GM13976 (cell line): ENCODE results near the gene DMAC1.

ENCODE experiments used
- DNase-seq: peaks from one replicate; pipeline ENCODE4 v3.0.0; 2012; ENCODE audit warnings: low spot score
- CTCF ChIP-seq: IDR thresholded peaks from 2 replicates; pipeline ENCODE4 v1.5.1; 2012; ENCODE audit warnings: borderline replicate concordance, mild to moderate bottlenecking; ENCODE audit not compliant: insufficient read depth; ENCODE audit errors: extremely low read depth, missing control alignments, control extremely low read depth
- in situ Hi-C: fragments of 300-500 bp; cut with MboI; formaldehyde crosslinking; loops from one replicate; pipeline ENCODE4 v1.12.0; 2022; ENCODE audit warnings: low sequenced_read_pairs, mixed read lengths, inconsistent platforms; ENCODE audit not compliant: unreplicated experiment

DMAC1 gene

GRCh38 chr9:7788772-7789171 is 10.8 kb downstream of the DMAC1 start:
- TF ChIP-seq CTCF, result no peak
- no peak for DNase-seq
- in situ Hi-C loops, result no loop called here

- no peak for TF ChIP-seq CTCF
- in situ Hi-C loops, result no loop called here
- DNase-seq, result no peak
These were observed 13.8 kb downstream of the DMAC1 start for GRCh38 chr9:7785813-7786212.

- in situ Hi-C loops, result no loop called here
- DNase-seq, result no peak
- no peak for TF ChIP-seq CTCF
These were observed 15.1 kb downstream of the DMAC1 start for GRCh38 chr9:7784472-7784871.

- TF ChIP-seq CTCF, result no peak
- in situ Hi-C loops, result no loop called here
- no peak for DNase-seq
These were observed 15.9 kb downstream of the DMAC1 start for GRCh38 chr9:7783635-7784063.

- TF ChIP-seq CTCF, result no peak
- in situ Hi-C loops, result no loop called here
- DNase-seq, result no peak
These were observed 17.0 kb downstream of the DMAC1 start for GRCh38 chr9:7782400-7783120.

GRCh38 chr9:7780261-7780988 is 19.2 kb downstream of the DMAC1 start:
- no peak for TF ChIP-seq CTCF
- in situ Hi-C loops, result no loop called here
- DNase-seq, result no peak
